Mammary epithelial cell (primary cell): ENCODE results near the gene MID1.

Source experiments
- CTCF ChIP-seq, 2 donors: IDR thresholded peaks in 1 of 2; conservative IDR thresholded peaks in 1 of 2; 2 replicates each; pipeline ENCODE4 v1.5.1; 2011 to 2012; ENCODE audit warnings: inconsistent platforms in 2 of 2, low read length in 2 of 2, mild to moderate bottlenecking in 2 of 2, control low read depth in 1 of 2, low read depth in 1 of 2; ENCODE audit not compliant: insufficient read depth in 1 of 2; ENCODE audit errors: extremely low read depth in 1 of 2
- EZH2 ChIP-seq: IDR thresholded peaks from 2 replicates; pipeline ENCODE4 v1.6.1; 2012; ENCODE audit warnings: low read length, inconsistent platforms, borderline replicate concordance

DNA sequence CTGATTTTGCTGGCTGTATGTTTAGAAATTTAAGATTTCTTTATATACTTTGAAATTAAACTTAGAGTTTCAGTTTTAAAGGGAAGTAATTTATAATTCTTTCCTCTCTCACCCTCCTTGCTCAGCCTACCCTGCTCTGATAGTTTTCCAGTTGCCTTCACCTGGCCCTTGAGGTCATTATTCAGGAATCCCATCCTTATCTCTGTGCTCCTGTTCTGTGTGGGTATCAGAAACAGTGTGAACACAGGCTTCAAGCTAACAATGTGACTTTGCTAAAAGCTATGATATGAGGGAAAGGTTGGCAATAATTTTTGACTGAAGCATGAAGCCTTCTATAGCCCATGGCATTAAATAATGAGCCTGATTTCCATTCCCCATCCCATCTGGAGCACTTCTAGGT lies 128.1 kb downstream of the MID1 start:
- TF ChIP-seq CTCF (conservative IDR thresholded peaks at IDR 0.05 in 1 of 2, IDR thresholded peaks at IDR 0.05 in 1 of 2; ENCODE audit: extremely low read depth in 1 of 2, insufficient read depth in 1 of 2, low read depth in 1 of 2, low read length in 2 of 2) (no peak), EZH2 (no peak)
